Keratinocyte (primary cell): ENCODE data around the gene NYNRIN.

Source experiments
- EZH2 ChIP-seq: IDR thresholded peaks from one replicate; pipeline ENCODE4 v1.6.1; 2012; ENCODE audit warnings: inconsistent platforms, mild to moderate bottlenecking, low read length, moderate library complexity
- TF ChIP-seq, protein P1 (sequence below), 3 experiments: IDR thresholded peaks in 1 of 3; conservative IDR thresholded peaks in 1 of 3; optimal IDR thresholded peaks in 1 of 3; 2 replicates in 2 of 3; 3 replicates in 1 of 3; pipeline versions ENCODE3 to v1.5.1; 2011; ENCODE audit warnings: low read length in 3 of 3, mild to moderate bottlenecking in 3 of 3, moderate library complexity in 2 of 3, control low read depth in 1 of 3, inconsistent platforms in 1 of 3; ENCODE audit not compliant: insufficient read depth in 2 of 3; ENCODE audit errors: extremely low read depth in 1 of 3

DNA sequence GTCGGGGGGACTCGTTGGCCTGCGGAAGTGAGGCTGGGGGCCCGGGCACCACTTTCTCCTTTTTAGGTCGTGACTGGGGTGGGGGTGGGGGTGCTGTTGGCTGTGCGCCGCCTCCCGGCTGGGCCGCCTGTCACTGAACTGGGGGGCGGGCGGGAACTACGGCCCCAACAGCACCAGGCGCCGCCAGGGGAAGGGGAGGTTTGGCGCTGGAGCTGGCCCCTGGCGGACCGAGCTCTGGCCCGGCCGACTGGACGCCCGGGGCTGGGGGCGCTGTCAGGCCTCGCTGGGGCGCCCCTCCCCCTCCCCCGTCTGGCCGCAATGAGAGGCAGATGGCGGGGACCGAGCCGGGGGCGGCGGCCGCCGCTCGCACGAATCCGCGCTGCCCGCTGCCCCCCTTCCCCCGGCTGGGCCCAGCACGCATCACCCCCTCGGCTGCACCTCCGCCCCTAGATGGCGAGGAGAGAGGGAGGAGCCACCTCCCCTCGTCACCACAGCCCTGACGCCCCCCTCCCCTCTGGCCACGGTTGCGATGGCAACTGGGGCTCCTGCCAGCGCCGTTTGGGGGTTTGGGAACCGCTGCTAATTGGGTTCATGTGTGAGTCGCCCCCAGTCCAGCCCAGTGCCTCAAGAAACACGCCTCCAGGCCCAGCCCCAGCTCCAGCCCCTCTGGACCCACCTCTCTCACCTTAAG lies 30.1 kb upstream of the NYNRIN start:
- TF ChIP-seq, protein P1, sequence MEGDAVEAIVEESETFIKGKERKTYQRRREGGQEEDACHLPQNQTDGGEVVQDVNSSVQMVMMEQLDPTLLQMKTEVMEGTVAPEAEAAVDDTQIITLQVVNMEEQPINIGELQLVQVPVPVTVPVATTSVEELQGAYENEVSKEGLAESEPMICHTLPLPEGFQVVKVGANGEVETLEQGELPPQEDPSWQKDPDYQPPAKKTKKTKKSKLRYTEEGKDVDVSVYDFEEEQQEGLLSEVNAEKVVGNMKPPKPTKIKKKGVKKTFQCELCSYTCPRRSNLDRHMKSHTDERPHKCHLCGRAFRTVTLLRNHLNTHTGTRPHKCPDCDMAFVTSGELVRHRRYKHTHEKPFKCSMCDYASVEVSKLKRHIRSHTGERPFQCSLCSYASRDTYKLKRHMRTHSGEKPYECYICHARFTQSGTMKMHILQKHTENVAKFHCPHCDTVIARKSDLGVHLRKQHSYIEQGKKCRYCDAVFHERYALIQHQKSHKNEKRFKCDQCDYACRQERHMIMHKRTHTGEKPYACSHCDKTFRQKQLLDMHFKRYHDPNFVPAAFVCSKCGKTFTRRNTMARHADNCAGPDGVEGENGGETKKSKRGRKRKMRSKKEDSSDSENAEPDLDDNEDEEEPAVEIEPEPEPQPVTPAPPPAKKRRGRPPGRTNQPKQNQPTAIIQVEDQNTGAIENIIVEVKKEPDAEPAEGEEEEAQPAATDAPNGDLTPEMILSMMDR (optimal IDR thresholded peaks at IDR 0.05 in 1 of 3, IDR thresholded peaks at IDR 0.05 in 1 of 3, conservative IDR thresholded peaks at IDR 0.05 in 1 of 3; ENCODE audit: extremely low read depth in 1 of 3, insufficient read depth in 2 of 3, low read length in 3 of 3): no peak
- TF ChIP-seq EZH2: no peak
